ENCODE results near the gene CRTC3. TPM values are rescaled to one million over a fixed set of nuclear protein-coding genes. Genes with fewer than 3 reads are reported as not detected.

Gene CRTC3
- total and polyA plus RNA-seq, 2 donors (not counting 1 experiment from before 2014, with no cell fraction given), result 18.3 to 23.4 TPM

- Histone ChIP-seq H3K9me3 (ENCODE audit: control insufficient read depth, insufficient read depth, low read depth, low read length) (no peaks in the 10 kb centered on the region), H3K27me3 (ENCODE audit: control insufficient read depth, insufficient read depth, low read length) (no peaks in the 10 kb centered on the region), H3K9ac (ENCODE audit: insufficient read depth, low read length) (no peak overlapping the region), H4K20me1 (ENCODE audit: control insufficient read depth, extremely low read depth, insufficient read depth, low read length) (no peaks in the 10 kb centered on the region), H3K27ac (ENCODE audit: insufficient read depth, low read length) (no peak overlapping the region), H3K4me1 (ENCODE audit: control insufficient read depth, extremely low read depth, insufficient read depth, low read length) (peaks cover 2% of the 10 kb centered on the region), H3K36me3 (ENCODE audit: control insufficient read depth, insufficient read depth, low read length) (no peaks in the 10 kb centered on the region), H3K4me2 (ENCODE audit: extremely low read depth, insufficient read depth, low read length) (no peak overlapping the region), H3K79me2 (ENCODE audit: control insufficient read depth, insufficient read depth, low read length) (peaks cover 1% of the 10 kb centered on the region), H3K4me3 (replicated peaks in 1 of 4; ENCODE audit: control extremely low read depth in 1 of 4, insufficient read depth in 1 of 4, low read depth in 3 of 4, low read length in 4 of 4) (no peak overlapping the region), H2AFZ (ENCODE audit: low read length) (no peak overlapping the region)
- TF ChIP-seq EZH2 (IDR thresholded peaks at IDR 0.05; ENCODE audit: low read length, missing control alignments) (no peak), CTCF (conservative IDR thresholded peaks at IDR 0.05 in 1 of 2, IDR thresholded peaks at IDR 0.05 in 1 of 2; ENCODE audit: low read depth in 1 of 2, low read length in 2 of 2) (no peak)
- DNase-seq (ENCODE audit: low read depth in 2 of 2), result no peak
Measured at GRCh38 chr15:90572893-90573292, 43.2 kb downstream of the CRTC3 start.

- H3K9ac ChIP-seq (ENCODE audit: insufficient read depth, low read length), result no peak overlapping the region
- no peak overlapping the region for H2AFZ ChIP-seq (ENCODE audit: low read length)
- no peaks in the 10 kb centered on the region for H3K36me3 ChIP-seq (ENCODE audit: control insufficient read depth, insufficient read depth, low read length)
- no peak for DNase-seq (ENCODE audit: low read depth in 2 of 2)
- no peak overlapping the region for H3K4me3 ChIP-seq (replicated peaks in 1 of 4; ENCODE audit: control extremely low read depth in 1 of 4, insufficient read depth in 1 of 4, low read depth in 3 of 4, low read length in 4 of 4)
- no peaks in the 10 kb centered on the region for H3K27me3 ChIP-seq (ENCODE audit: control insufficient read depth, insufficient read depth, low read length)
- TF ChIP-seq CTCF (conservative IDR thresholded peaks at IDR 0.05 in 1 of 2, IDR thresholded peaks at IDR 0.05 in 1 of 2; ENCODE audit: low read depth in 1 of 2, low read length in 2 of 2), result no peak
- no peak for TF ChIP-seq EZH2 (IDR thresholded peaks at IDR 0.05; ENCODE audit: low read length, missing control alignments)
- peaks cover 1% of the 10 kb centered on the region for H3K79me2 ChIP-seq (ENCODE audit: control insufficient read depth, insufficient read depth, low read length)
- no peak overlapping the region for H3K27ac ChIP-seq (ENCODE audit: insufficient read depth, low read length)
- H3K9me3 ChIP-seq (ENCODE audit: control insufficient read depth, insufficient read depth, low read depth, low read length), result no peaks in the 10 kb centered on the region
- no peaks in the 10 kb centered on the region for H4K20me1 ChIP-seq (ENCODE audit: control insufficient read depth, extremely low read depth, insufficient read depth, low read length)
- no peaks in the 10 kb centered on the region for H3K4me1 ChIP-seq (ENCODE audit: control insufficient read depth, extremely low read depth, insufficient read depth, low read length)
- H3K4me2 ChIP-seq (ENCODE audit: extremely low read depth, insufficient read depth, low read length), result no peak overlapping the region
Measured at GRCh38 chr15:90576711-90577389, 47.1 kb downstream of the CRTC3 start.

GRCh38 chr15:90579213-90579612 is 49.5 kb downstream of the CRTC3 start:
- Histone ChIP-seq H3K36me3 (ENCODE audit: control insufficient read depth, insufficient read depth, low read length) (no peaks in the 10 kb centered on the region), H2AFZ (ENCODE audit: low read length) (no peak overlapping the region), H3K27ac (ENCODE audit: insufficient read depth, low read length) (no peak overlapping the region), H3K4me2 (ENCODE audit: extremely low read depth, insufficient read depth, low read length) (no peak overlapping the region), H4K20me1 (ENCODE audit: control insufficient read depth, extremely low read depth, insufficient read depth, low read length) (no peaks in the 10 kb centered on the region), H3K9me3 (ENCODE audit: control insufficient read depth, insufficient read depth, low read depth, low read length) (no peaks in the 10 kb centered on the region), H3K4me3 (replicated peaks in 1 of 4; ENCODE audit: control extremely low read depth in 1 of 4, insufficient read depth in 1 of 4, low read depth in 3 of 4, low read length in 4 of 4) (no peak overlapping the region), H3K27me3 (ENCODE audit: control insufficient read depth, insufficient read depth, low read length) (no peaks in the 10 kb centered on the region), H3K9ac (ENCODE audit: insufficient read depth, low read length) (no peak overlapping the region), H3K4me1 (ENCODE audit: control insufficient read depth, extremely low read depth, insufficient read depth, low read length) (no peaks in the 10 kb centered on the region), H3K79me2 (ENCODE audit: control insufficient read depth, insufficient read depth, low read length) (no peaks in the 10 kb centered on the region)
- TF ChIP-seq EZH2 (IDR thresholded peaks at IDR 0.05; ENCODE audit: low read length, missing control alignments), result no peak
- DNase-seq (ENCODE audit: low read depth in 2 of 2), result no peak

Measured in fibroblast of lung (primary cell).